ENCODE results near the gene AHNAK.

AHNAK gene

GRCh38 chr11:62418733-62419132, 127.9 kb downstream of the AHNAK start, which contains the start of gene SCGB1A1:
TSS of gene SCGB1A1 (plus strand) at chr11:62419033. CDS start at chr11:62419096, 63 bp downstream.
- ChIA-PET CTCF (interaction anchor here (0.8 to 0.9 kb wide), 2 partner anchors 82 to 124 kb away, joined by 3 to 6 read pairs; no protein-coding TSS in a partner anchor), POLR2A (ENCODE audit: low non-redundant PET) (no interaction called here)
- DNase-seq (ENCODE audit: low spot score): no peak
- H3K27ac ChIP-seq: no peak within 1 kb of the TSS
- TF ChIP-seq CTCF (conservative IDR thresholded peaks at IDR 0.05; ENCODE audit: low read depth): no peak

- POLR2A ChIA-PET (ENCODE audit: low non-redundant PET): no interaction called here
- H3K27ac ChIP-seq: no peak overlapping the region
- no peak for TF ChIP-seq CTCF (conservative IDR thresholded peaks at IDR 0.05; ENCODE audit: low read depth)
Observed at GRCh38 chr11:62418136-62418535, 128.5 kb downstream of the AHNAK start.

GRCh38 chr11:62416596-62416995, 130.0 kb downstream of the AHNAK start:
- DNase-seq (ENCODE audit: low spot score): no peak
- ChIA-PET POLR2A (ENCODE audit: low non-redundant PET) (no interaction called here), CTCF (interaction anchor here (1.0 kb wide), 1 partner anchor 8 kb away, joined by 5 read pairs; no protein-coding TSS in a partner anchor)
- no peak overlapping the region for H3K27ac ChIP-seq
- TF ChIP-seq CTCF (conservative IDR thresholded peaks at IDR 0.05; ENCODE audit: low read depth): no peak

More at GRCh38 chr11:62418136-62418535, 128.5 kb downstream of the AHNAK start:
- CTCF ChIA-PET: interaction anchor here (0.6 kb wide), 1 partner anchor 18 kb away, joined by 3 read pairs; no protein-coding TSS in a partner anchor
- DNase-seq (ENCODE audit: low spot score): no peak

DNA sequence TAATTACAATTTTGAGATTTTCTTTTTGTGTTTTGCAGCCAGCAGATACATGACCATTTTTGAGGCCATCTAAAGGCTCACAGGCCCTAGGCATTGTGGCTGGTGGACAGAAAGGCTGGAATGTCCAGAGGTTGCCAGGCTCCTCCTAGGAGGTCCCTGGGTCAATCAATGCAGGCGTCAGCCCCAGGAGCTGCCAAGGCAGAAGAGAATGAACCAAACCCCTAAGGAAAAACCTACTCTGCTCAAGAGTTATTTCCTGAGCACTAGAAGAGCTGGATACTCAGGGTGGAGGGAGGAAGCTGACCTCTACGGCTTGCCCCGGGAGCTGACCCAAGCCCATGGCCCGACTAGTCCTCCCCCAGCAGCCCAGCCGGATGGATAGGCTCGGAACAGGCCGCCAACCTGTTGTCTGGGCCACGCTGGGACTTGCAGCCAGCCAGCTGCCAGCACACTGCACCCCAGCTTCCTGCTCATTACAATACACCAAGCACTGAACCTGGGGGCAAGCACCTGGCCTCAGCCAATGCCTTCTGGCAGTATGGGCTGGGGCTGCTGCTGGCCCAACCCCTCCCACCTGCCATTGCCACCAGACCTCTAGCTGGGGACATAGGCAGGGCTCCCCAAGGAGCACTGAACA, 133.4 kb downstream of the AHNAK start:
- ChIA-PET POLR2A (ENCODE audit: low non-redundant PET) (interaction anchor here (0.6 to 0.8 kb wide), 2 partner anchors 100 to 144 kb away, joined by 3 read pairs; no protein-coding TSS in a partner anchor), CTCF (interaction anchor here (2.4 kb wide), 1 partner anchor 11 kb away, joined by 11 read pairs; no protein-coding TSS in a partner anchor)
- peak overlapping the region; percentile 63 for H3K27ac ChIP-seq
- TF ChIP-seq CTCF (conservative IDR thresholded peaks at IDR 0.05; ENCODE audit: low read depth): no peak
- DNase-seq (ENCODE audit: low spot score): no peak

- TF ChIP-seq CTCF (conservative IDR thresholded peaks at IDR 0.05; ENCODE audit: low read depth): no peak
- DNase-seq (ENCODE audit: low spot score): no peak
- peak overlapping the region; percentile 83 for H3K27ac ChIP-seq
- CTCF ChIA-PET: interaction anchor here (1.3 to 1.9 kb wide), 2 partner anchors 13 to 16 kb away, joined by 8 to 16 read pairs; no protein-coding TSS in a partner anchor
- POLR2A ChIA-PET (ENCODE audit: low non-redundant PET): no interaction called here
Observed at GRCh38 chr11:62411524-62411923, 135.1 kb downstream of the AHNAK start.

GRCh38 chr11:62410972-62411371, 135.6 kb downstream of the AHNAK start:
- peak; percentile 64 for DNase-seq (ENCODE audit: low spot score)
- H3K27ac ChIP-seq: peak overlapping the region; percentile 83
- POLR2A ChIA-PET (ENCODE audit: low non-redundant PET): interaction anchor here (0.5 kb wide), 1 partner anchor 1749 kb away, joined by 9 read pairs; no protein-coding TSS in a partner anchor
- CTCF ChIA-PET: interaction anchor here (0.6 to 1.9 kb wide), 3 partner anchors 14 to 483 kb away, joined by 4 to 16 read pairs (median 8); no protein-coding TSS in a partner anchor
- no peak for TF ChIP-seq CTCF (conservative IDR thresholded peaks at IDR 0.05; ENCODE audit: low read depth)

All from RWPE1 (cell line).